HG03565 (cell line): ENCODE measurements around the gene NR1D2.

ENCODE experiments used
- ATAC-seq: cut with Tn5 transposase; IDR thresholded peaks from one replicate; pipeline ENCODE4 v1.9.1; 2021; ENCODE audit warnings: mild to moderate bottlenecking, moderate library complexity; ENCODE audit not compliant: unreplicated experiment

Gene NR1D2

DNA sequence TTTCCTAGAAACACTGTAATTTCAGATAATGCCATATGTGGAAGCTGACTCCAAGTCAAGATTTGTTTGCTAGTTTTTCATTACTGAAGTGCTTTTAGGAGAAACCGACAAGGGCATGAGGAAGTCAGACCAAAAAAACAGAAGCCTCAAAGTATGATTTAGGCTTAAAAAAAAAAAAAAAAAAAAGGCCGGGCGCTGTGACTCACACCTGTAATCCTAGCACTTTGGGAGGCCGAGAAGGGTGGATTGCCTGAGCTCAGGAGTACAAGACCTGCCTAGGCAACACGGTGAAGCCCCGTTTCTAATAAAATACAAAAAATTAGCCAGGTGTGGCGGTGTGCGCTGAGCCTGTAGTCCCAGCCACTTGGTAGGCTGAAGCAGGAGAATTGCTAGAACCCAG, 16.6 kb upstream of the NR1D2 start:
- no peak for ATAC-seq

DNA sequence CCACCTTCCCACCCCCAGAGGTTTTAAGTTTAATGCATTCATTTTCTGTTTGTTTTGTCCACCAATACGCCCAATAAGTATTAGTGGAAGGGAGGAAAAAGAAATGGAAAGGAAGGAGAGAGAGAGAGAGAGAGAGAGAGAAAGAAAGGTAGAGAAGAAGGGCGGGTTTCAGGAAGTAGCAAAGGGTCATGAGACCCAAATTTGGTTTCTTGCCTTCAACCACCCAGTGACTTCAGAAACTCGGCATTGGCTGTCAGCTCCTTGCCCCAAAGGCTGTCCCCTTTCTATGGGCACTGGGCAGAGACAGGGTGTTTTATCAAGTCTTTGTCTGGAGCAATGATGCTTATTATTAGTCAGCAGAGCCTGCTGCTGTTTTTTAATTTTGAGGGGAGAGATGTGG, 13.5 kb upstream of the NR1D2 start:
- no peak for ATAC-seq

DNA sequence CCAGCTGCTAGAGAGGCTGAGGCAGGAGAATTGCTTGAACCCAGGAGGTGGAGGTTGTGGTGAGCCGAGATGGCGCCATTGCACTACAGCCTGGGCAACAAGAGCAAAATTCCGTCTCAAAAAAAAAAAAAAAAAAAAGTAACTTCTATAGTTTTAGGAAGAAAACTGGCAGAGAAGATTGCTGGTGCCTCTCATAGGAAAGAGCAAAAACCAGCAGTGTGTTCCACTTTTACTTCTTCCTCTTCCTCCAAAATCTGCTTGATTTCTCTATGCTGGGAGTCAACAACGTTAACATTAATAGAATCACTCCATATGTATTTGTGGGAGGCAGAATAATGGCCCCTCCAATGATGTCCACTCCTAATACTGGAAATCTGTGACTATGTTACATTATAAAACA, 12.5 kb upstream of the NR1D2 start:
- ATAC-seq, result no peak

DNA sequence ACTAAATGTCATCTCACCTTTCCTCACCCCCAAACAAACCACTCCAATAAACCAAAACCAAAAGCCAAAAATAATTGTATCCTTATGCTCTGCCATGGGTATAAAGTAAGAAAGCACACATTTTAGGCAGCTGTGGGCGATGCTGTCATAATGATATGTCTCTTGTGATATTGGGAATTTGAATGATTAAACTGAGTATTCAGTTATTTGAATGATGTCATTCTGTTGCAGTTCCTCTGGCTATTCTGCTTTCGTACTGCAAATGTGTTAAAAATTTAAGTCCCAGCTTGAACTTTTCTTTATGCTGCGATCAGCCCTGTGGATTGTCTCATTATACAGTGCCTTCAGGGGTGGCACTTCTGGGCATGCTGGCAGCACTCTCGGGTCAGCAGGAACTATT, 10.8 kb upstream of the NR1D2 start:
- no peak for ATAC-seq

DNA sequence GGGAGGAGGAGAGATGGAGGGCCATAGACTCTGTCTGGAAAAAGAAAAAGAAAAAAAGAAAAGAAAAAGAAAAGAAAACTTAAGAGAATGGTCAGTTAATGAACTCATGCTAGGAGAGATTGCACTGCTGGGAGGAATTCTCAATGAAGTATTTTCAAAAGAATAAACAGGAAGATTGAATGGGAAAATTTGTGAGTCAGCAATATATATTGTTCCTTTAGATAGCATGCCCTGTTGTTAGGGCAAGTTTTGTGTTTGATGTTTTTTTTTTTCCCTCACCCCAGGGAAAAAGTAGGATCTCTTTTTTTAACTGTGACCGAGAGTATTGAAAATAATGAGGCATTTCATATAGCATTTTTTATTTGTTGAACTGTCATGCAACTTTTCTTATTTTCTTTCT, 7.8 kb upstream of the NR1D2 start:
- ATAC-seq, result no peak

DNA sequence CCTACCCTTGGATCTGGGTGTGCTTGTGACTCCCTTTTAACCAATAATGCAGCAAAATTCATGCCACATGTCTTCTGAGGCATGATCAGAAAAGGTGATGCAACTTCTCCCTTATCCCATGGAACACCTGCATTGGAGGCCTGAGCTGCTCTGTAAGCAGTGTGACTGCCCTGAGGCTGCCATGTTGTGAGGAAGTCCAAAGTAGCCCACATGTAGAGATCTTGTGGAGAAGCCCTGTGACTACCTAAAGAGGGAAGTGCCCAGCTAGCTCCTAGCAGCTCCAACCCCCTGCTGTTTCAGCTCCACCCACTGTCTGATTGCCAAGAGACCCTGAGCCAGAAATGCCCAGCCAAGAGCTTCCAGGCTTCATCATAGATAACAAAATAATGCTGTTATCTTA, 6.4 kb upstream of the NR1D2 start:
- no peak for ATAC-seq

DNA sequence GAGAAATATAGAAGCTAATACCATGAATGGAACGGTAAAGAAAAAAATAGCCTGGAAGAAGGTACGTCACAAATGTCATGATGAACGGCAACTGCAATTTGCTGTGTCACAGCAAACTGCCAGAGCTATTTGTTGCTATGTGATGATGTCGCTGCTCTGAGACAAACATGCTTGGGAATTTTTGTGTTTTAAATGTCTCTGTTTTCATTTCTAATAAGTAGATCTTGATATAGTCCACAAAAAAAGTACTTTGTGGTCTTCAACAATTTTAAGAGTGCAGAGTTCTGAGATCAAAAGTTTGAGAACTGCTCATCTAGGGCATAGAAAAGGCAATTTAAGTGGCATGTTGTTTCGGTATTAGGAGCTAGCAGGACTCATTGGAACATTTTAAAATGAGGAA, 4.3 kb upstream of the NR1D2 start:
- ATAC-seq, result no peak

DNA sequence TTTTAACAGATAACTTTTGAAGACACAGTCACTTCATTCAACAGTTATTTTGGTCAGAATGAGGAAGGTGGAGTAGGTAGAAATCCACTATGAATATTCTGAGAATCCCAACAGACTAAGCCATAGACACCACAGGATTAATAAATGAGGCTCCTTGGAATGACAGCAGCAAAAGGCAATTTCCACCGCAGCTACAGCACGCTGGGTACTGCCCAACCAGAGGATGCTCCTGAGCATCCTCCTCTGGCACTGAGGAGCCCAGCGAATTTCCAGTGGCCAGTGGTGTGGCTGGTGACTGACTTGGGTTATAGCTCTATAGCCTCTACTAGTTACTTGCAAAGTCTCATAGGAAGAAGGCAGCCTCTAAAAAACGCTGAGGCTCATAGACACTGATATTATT, 3.6 kb upstream of the NR1D2 start:
- no peak for ATAC-seq

DNA sequence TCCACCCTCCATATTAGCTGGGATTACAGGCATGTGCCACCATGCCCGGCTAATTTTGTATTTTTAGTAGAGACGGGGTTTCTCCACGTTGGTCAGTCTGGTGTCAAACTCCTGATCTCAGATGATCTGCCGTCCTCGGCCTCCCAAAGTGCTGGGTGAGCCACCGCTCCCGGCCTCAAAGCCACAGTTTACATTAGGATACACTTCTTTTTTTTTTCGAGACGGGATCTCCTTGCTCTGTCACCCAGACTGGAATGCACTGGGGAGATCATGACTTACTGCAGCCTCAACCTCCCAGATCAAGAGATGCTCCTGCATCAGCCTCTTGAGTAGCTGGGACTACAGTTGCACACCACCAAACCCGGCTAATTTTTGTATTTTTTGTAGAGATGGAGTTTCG, 2.5 kb upstream of the NR1D2 start:
- no peak for ATAC-seq

GRCh38 chr3:23944007-23944783, 891 bp upstream of the NR1D2 start:
- ATAC-seq, result no peak

DNA sequence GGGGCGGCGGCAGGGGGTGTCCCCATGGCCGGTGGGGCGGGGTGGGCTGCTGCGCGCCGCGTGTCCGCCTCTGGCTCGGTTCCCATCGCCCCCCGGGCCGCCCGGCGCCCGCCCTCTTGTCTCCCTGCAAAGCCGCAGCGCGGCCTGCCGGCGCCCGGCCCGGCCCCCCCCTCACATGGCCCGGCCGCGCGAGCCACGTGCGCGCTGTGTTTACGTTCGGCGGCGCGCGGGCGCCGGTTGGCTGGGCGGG, 502 bp downstream of the NR1D2 start:
- ATAC-seq, result no peak

GRCh38 chr3:23945913-23946687, 1.0 kb downstream of the NR1D2 start:
- peak; percentile 60 for ATAC-seq

DNA sequence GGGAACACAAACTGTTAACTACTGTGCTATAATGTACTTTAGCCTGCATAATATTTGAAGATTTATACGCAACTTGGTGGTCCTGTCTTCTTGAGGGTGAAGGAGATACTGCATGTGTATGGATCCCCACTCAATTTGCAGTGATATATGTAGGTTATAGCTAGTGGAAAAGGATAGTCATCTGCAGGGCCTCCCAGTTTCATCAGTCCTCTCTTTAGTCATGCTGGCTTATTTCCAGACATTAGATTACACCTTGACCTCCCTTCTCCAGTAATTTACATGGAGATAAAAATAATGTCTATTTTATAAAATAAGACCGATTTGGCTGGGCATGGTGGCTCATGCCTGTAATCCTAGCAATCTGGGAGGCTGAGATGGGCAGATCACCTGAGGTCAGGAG, 3.7 kb downstream of the NR1D2 start:
- ATAC-seq, result no peak

GRCh38 chr3:23949784-23950183, 4.7 kb downstream of the NR1D2 start:
- ATAC-seq, result peak; percentile 16

GRCh38 chr3:23950293-23950692, 5.2 kb downstream of the NR1D2 start:
- ATAC-seq, result peak; percentile 20

- ATAC-seq, result peak; percentile 31
Measured at GRCh38 chr3:23952646-23953045, 7.6 kb downstream of the NR1D2 start.

GRCh38 chr3:23953523-23953922, 8.4 kb downstream of the NR1D2 start:
- ATAC-seq, result no peak

- no peak for ATAC-seq
Measured at GRCh38 chr3:23954144-23954543, 9.1 kb downstream of the NR1D2 start.

GRCh38 chr3:23956701-23957100, 11.6 kb downstream of the NR1D2 start:
- ATAC-seq, result no peak

DNA sequence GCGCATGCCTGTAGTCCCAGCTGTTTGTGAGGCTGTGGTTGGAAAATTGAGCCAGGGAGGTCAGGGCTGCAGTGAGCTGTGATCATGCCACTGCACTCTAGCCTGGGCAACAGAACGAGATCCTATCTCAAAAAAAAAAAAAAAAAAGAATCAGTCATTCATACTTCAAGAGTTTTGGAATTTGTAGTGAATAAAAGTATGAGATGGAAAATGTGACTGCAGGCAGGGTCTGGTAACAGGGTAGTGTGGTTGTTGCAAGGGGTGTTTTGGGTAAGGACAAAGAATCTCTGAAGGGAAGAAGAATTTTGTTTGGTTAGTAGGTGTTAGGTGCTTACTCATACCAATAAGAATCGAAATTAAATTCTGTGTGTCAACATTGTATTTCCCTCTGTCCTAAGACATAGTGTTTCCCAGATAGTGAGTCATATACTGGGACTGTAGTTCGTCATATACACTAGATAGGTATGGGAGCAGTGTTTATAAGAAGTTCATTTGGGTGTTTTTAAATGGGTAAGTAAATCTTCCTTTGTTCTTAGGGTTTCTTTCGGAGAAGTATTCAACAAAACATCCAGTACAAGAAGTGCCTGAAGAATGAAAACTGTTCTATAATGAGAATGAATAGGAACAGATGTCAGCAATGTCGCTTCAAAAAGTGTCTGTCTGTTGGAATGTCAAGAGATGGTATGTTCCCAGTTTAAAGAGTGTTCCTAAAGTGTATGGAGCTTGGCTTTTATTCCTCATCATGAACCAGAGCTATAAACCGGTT, 14.2 kb downstream of the NR1D2 start:
- ATAC-seq, result no peak

GRCh38 chr3:23960649-23961048, 15.6 kb downstream of the NR1D2 start:
- no peak for ATAC-seq

DNA sequence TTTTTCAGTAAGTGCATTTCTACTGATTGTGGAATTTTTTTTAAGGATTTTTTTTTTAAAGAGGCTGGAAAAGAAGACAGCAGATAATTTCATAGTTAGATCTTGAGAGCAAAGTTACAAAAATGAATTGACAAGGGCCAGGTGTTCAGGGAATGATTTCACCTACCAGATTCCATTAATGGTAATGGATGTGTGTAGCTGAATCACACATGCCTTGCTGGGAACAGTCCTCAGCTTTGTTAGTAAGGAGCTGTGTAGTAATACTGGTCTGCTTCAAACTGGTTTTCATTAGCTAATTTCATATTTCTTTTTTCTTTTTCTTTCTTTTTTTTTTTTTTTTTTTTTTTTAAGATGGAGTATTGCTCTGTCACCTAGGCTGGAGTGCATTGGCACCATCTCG, 16.0 kb downstream of the NR1D2 start:
- no peak for ATAC-seq
